HG03342 (cell line): ENCODE results near the gene PSMC3IP.
"Not testable (repeated sequence)": the region's sequence is repeated elsewhere in the genome, so short reads cannot be mapped to it uniquely, and the experiment has no call there.

ENCODE experiments used
- ATAC-seq: cut with Tn5 transposase; IDR thresholded peaks from one replicate; pipeline ENCODE4 v1.9.1; 2021; ENCODE audit warnings: mild to moderate bottlenecking, moderate library complexity; ENCODE audit not compliant: unreplicated experiment

PSMC3IP gene

GRCh38 chr17:42562388-42563142 is 15.0 kb downstream of the PSMC3IP start:
- no peak for ATAC-seq

GRCh38 chr17:42561897-42562387 is 15.6 kb downstream of the PSMC3IP start, which contains the start of gene COASY:
Gene COASY, plus strand, starts transcription at chr17:42562148. Its CDS starts 475 bp downstream, at chr17:42562623.
- no peak for ATAC-seq

DNA sequence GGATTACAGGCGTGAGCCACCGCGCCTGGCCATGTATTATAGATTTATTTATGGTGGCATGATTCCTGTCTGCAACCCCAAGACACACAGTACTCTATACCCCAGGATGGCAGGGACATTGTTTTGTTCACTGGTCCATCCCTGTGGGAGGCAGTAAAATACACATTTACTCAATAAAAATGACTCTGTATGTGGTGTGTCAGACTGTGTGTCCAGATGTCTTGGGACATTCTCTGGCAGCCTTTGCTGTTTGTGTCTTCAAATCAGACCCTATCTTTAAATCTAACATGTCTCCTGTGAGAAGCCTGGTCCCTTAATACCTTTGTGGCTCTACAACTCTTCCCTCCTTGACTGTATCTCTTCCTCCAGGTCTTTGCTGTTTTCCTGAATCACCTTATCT is 17.3 kb downstream of the PSMC3IP start:
- no peak for ATAC-seq

DNA sequence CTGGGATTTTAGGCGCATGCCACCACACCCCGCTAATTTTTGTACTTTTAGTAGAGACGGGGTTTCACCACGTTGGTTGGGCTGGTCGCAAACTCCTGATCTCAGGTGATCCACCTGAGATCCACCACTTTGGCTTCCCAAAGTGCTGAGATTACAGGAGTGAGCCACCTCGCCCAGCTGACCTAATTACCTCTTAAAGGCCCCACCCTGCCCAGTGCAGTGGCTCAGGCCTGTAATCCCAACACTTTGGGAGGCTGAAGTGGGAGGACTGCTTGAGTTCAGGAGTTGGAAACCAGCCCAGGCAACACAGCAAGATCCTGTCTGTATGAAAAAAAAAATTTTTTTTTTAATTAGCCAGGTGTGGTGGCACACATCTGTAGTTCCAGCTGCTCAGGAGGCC is 18.5 kb downstream of the PSMC3IP start:
- ATAC-seq, result no peak

DNA sequence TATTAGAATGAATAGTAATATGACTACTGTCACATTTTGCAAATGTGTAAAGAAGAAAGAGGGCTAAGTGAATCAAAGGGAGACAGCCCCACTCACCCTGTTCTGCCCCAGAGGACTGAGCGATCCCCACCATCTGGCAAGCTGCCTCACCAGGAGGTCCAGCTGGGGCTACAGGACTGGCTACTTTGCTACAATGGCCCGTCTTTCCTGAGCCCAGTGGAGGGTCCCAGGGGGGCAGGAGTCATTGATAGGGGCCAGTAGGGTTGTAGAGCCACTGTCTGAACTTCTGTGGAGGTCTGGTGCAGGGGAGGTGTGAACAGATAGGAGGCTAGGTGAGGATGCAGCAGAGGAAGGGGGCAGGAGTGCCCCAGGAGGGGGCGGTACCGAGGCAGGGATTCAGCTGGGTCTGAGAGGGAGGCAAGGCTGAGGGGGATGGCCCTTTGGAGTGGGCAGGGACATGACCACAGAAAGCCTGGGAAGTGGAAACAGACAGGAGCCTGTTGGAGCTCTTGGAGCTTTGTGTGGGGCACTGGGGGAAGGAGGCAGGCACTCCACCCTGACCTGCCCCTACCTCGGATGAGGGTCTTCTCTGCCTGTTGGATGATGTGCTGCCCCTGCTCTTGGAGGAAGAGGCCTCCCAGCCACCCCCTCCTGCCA is 21.4 kb downstream of the PSMC3IP start:
- not testable (repeated sequence) for ATAC-seq

DNA sequence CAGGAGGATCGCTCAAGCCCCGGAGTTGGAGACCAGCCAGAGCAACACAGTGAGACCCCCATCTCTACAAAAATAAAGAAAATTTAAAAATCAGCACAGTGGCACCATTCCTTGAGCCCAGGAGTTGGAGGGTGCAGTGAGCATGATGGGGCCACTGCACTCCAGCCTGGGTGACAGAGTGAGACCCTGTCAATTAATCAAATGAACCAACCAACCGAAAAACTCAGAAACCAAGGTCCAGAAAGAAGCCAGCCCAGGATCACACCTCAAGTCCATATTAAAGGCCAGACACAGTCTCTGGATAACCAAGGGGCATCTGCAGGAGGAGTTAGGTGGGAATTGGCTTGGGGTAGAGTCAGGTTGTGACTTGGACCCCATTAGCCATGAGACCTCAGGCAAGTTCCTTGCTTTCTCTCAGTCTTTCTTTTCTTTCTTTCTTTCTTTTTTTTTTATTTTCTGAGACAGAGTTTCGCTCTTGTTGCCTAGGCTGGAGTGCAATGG is 22.4 kb downstream of the PSMC3IP start:
- ATAC-seq, result no peak

- ATAC-seq, result peak; percentile 76
Measured at GRCh38 chr17:42554250-42555121, 23.0 kb downstream of the PSMC3IP start.

- ATAC-seq, result no peak
Measured at GRCh38 chr17:42553866-42554249, 23.7 kb downstream of the PSMC3IP start.

- no peak for ATAC-seq
Measured at GRCh38 chr17:42553161-42553818, 24.2 kb downstream of the PSMC3IP start.

DNA sequence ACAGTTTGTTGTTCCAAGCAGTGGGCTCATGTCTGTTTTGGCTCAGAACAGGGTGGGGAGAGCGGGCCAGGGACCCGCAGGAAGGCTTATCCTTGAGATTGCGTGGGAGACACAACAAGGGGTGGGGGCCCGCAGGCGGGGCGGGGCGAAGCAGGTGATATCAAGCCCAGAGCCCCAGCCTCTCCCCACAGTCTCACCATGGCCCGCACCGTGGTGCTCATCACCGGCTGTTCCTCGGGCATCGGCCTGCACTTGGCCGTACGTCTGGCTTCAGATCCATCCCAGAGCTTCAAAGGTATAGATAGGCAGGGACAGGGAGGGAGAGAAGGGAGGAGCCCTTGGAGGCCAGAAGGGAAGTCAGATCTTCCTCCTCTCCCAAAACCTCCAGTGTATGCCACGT is 24.8 kb downstream of the PSMC3IP start, which contains the start of gene HSD17B1:
HSD17B1 (plus strand) TSS at position 188 of the 400 bp plus-strand sequence; CDS start at position 199, 11 bp downstream.
- not testable (repeated sequence) for ATAC-seq

- ATAC-seq, result no peak
Measured at GRCh38 chr17:42548993-42549755, 28.4 kb downstream of the PSMC3IP start.

DNA sequence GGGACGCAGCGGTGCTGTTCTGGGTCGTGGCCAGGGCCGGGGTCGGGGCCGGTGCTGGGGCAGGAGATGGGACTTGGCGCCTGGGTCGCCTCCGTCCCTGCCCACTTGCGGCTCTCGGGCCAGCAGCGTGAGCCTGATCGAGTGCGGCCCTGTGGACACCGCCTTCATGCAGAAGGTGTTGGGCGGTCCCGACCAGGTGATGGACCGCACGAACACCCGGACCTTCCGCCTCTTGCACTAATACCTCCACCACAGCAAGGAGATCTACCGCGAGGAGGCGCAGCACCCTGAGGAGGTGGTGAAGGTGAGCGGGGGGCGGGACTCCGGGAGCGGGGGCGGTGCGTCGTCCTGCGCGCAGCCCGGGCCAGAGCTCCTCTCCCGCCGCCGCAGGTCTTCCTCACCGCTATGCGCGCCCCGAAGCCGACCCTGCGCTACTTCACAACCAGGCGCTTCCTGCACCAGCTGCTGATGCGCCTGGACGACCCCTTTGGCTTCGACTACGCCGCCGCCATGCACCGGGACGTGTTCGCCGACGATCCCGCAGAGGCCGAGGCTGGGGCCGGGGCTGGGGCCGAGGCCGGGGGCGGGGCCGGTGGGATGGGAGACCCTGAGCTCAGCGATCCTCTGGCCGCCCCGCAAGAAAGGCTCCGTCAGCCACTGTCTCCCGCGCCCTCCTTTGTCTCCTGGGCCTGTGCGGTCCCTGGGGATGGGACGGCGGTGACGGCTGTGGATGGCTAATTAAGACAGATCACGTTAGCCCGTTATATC is 29.3 kb downstream of the PSMC3IP start:
- ATAC-seq, result peak; percentile 68

- no peak for ATAC-seq
Measured at GRCh38 chr17:42547698-42548069, 29.8 kb downstream of the PSMC3IP start.

- no peak for ATAC-seq
Measured at GRCh38 chr17:42547001-42547461, 30.5 kb downstream of the PSMC3IP start.

GRCh38 chr17:42545755-42546505 is 31.6 kb downstream of the PSMC3IP start:
- not testable (repeated sequence) for ATAC-seq

GRCh38 chr17:42544874-42545283 is 32.6 kb downstream of the PSMC3IP start:
- no peak for ATAC-seq

DNA sequence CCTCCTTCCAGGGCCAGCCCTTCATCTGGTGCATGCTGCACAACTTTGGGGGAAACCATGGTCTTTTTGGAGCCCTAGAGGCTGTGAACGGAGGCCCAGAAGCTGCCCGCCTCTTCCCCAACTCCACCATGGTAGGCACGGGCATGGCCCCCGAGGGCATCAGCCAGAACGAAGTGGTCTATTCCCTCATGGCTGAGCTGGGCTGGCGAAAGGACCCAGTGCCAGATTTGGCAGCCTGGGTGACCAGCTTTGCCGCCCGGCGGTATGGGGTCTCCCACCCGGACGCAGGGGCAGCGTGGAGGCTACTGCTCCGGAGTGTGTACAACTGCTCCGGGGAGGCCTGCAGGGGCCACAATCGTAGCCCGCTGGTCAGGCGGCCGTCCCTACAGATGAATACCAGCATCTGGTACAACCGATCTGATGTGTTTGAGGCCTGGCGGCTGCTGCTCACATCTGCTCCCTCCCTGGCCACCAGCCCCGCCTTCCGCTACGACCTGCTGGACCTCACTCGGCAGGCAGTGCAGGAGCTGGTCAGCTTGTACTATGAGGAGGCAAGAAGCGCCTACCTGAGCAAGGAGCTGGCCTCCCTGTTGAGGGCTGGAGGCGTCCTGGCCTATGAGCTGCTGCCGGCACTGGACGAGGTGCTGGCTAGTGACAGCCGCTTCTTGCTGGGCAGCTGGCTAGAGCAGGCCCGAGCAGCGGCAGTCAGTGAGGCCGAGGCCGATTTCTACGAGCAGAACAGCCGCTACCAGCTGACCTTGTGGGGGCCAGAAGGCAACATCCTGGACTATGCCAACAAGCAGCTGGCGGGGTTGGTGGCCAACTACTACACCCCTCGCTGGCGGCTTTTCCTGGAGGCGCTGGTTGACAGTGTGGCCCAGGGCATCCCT is 34.1 kb downstream of the PSMC3IP start:
- no peak for ATAC-seq
